ENCODE results near the gene HAPLN3. TPM values are rescaled to one million over a fixed set of nuclear protein-coding genes. Genes with fewer than 3 reads are reported as not detected.

Gene HAPLN3
- total RNA-seq, 2 experiments from 2014 or later: 75.7 to 79.0 TPM

DNA sequence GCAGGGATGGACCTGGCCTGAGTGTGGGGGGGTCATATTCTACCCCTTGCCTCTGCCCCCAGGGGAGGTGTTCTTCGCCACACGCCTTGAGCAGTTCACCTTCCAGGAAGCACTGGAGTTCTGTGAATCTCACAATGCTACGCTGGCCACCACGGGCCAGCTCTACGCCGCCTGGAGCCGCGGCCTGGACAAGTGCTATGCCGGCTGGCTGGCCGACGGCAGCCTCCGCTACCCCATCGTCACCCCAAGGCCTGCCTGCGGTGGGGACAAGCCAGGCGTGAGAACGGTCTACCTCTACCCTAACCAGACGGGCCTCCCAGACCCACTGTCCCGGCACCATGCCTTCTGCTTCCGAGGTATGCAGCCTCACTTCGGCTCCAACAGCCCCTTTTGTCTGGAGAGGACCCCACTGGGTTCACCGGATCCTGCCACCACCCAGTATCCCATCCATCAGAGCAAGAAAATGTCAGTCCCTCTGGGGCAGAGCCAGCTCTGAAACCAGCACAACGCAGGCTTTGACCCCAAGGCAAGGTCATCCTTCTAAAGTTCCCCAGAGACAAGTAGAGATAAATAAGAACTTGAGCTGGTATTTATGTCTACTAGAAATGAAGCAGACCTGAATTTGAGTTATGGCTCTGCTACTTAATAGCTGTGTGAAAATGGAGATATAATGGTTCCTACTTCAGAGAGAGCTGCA is 45.8 kb downstream of the HAPLN3 start:
- H3K9me3 Mint-ChIP-seq (ENCODE audit: insufficient read depth): peaks cover 5% of the 10 kb centered on the region
- ChIA-PET POLR2A (no interaction called here), CTCF (interaction anchor here (0.9 kb wide), 1 partner anchor 55 kb away, joined by 3 read pairs; no protein-coding TSS in a partner anchor)
- H3K27ac Mint-ChIP-seq: no peak overlapping the region
- ATAC-seq (no peak), DNase-seq (no peak)
- H3K4me1 Mint-ChIP-seq (ENCODE audit: low read depth): peaks cover 5% of the 10 kb centered on the region
- peaks cover under 1% of the 10 kb centered on the region for H3K27me3 Mint-ChIP-seq (ENCODE audit: low read depth)
- H3K36me3 Mint-ChIP-seq (ENCODE audit: low read depth): no peaks in the 10 kb centered on the region
- H3K4me3 Mint-ChIP-seq: no peak overlapping the region

DNA sequence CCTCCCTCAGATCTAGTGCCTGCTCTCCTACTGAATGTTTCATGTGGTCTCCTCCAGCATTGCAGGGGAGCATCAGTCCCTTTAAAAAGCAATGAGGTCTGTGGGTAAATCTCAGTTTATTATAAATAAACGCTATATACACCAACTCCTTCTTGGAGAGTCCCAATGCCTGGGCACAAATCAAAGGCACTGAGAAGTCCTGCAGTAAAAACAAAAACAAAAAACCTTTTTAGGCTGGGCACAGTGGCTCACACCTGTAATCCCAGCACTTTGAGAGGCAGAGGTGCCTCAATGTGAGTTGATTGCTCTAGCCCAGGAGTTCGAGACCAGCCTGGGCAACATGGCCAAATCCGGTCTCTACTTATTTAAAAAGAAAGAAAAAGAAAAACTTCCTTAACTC is 47.1 kb downstream of the HAPLN3 start:
- no peaks in the 10 kb centered on the region for H3K36me3 Mint-ChIP-seq (ENCODE audit: low read depth)
- no peaks in the 10 kb centered on the region for H3K27me3 Mint-ChIP-seq (ENCODE audit: low read depth)
- no peak overlapping the region for H3K4me3 Mint-ChIP-seq
- peaks cover 6% of the 10 kb centered on the region for H3K4me1 Mint-ChIP-seq (ENCODE audit: low read depth)
- DNase-seq: no peak
- no peak overlapping the region for H3K27ac Mint-ChIP-seq
- no peaks in the 10 kb centered on the region for H3K9me3 Mint-ChIP-seq (ENCODE audit: insufficient read depth)
- CTCF ChIA-PET: no interaction called here
- no peak for ATAC-seq
- POLR2A ChIA-PET: no interaction called here

- Mint-ChIP-seq H3K27ac (no peak overlapping the region), H3K4me3 (no peak overlapping the region), H3K36me3 (ENCODE audit: low read depth) (no peaks in the 10 kb centered on the region), H3K4me1 (ENCODE audit: low read depth) (peaks cover 6% of the 10 kb centered on the region), H3K27me3 (ENCODE audit: low read depth) (no peaks in the 10 kb centered on the region), H3K9me3 (ENCODE audit: insufficient read depth) (no peaks in the 10 kb centered on the region)
- ChIA-PET POLR2A (no interaction called here), CTCF (no interaction called here)
- DNase-seq: no peak
- no peak for ATAC-seq
These were observed 48.2 kb downstream of the HAPLN3 start for GRCh38 chr15:88847144-88847543.

- ATAC-seq: no peak
- H3K36me3 Mint-ChIP-seq (ENCODE audit: low read depth): no peaks in the 10 kb centered on the region
- peaks cover 6% of the 10 kb centered on the region for H3K4me1 Mint-ChIP-seq (ENCODE audit: low read depth)
- POLR2A ChIA-PET: no interaction called here
- H3K27ac Mint-ChIP-seq: no peak overlapping the region
- H3K27me3 Mint-ChIP-seq (ENCODE audit: low read depth): no peaks in the 10 kb centered on the region
- CTCF ChIA-PET: no interaction called here
- DNase-seq: no peak
- H3K4me3 Mint-ChIP-seq: no peak overlapping the region
- no peaks in the 10 kb centered on the region for H3K9me3 Mint-ChIP-seq (ENCODE audit: insufficient read depth)
These were observed 49.7 kb downstream of the HAPLN3 start for GRCh38 chr15:88845616-88846015.

- POLR2A ChIA-PET: no interaction called here
- CTCF ChIA-PET: interaction anchor here (1.3 kb wide), 1 partner anchor 34 kb away, joined by 5 read pairs; no protein-coding TSS in a partner anchor
- DNase-seq: no peak
- Mint-ChIP-seq H3K9me3 (ENCODE audit: insufficient read depth) (no peaks in the 10 kb centered on the region), H3K4me3 (no peak overlapping the region), H3K4me1 (ENCODE audit: low read depth) (peaks cover 6% of the 10 kb centered on the region), H3K27me3 (ENCODE audit: low read depth) (no peaks in the 10 kb centered on the region), H3K27ac (no peak overlapping the region), H3K36me3 (ENCODE audit: low read depth) (no peaks in the 10 kb centered on the region)
- no peak for ATAC-seq
These were observed 50.5 kb downstream of the HAPLN3 start for GRCh38 chr15:88844749-88845386.

- DNase-seq (no peak), ATAC-seq (no peak)
- ChIA-PET CTCF (no interaction called here), POLR2A (interaction anchor here (0.6 kb wide), 1 partner anchor 771 kb away, joined by 3 read pairs; no protein-coding TSS in a partner anchor)
- Mint-ChIP-seq H3K4me1 (ENCODE audit: low read depth) (peaks cover 6% of the 10 kb centered on the region), H3K36me3 (ENCODE audit: low read depth) (no peaks in the 10 kb centered on the region), H3K27me3 (ENCODE audit: low read depth) (no peaks in the 10 kb centered on the region), H3K9me3 (ENCODE audit: insufficient read depth) (no peaks in the 10 kb centered on the region), H3K4me3 (no peak overlapping the region), H3K27ac (no peak overlapping the region)
These were observed 52.0 kb downstream of the HAPLN3 start for GRCh38 chr15:88843334-88843733.

- Mint-ChIP-seq H3K27me3 (ENCODE audit: low read depth) (no peaks in the 10 kb centered on the region), H3K9me3 (ENCODE audit: insufficient read depth) (no peaks in the 10 kb centered on the region), H3K27ac (no peak overlapping the region), H3K36me3 (ENCODE audit: low read depth) (no peaks in the 10 kb centered on the region), H3K4me1 (ENCODE audit: low read depth) (peaks cover 6% of the 10 kb centered on the region), H3K4me3 (no peak overlapping the region)
- ATAC-seq (no peak), DNase-seq (no peak)
- ChIA-PET POLR2A (no interaction called here), CTCF (no interaction called here)
These were observed 53.2 kb downstream of the HAPLN3 start for GRCh38 chr15:88842156-88842555.

DNA sequence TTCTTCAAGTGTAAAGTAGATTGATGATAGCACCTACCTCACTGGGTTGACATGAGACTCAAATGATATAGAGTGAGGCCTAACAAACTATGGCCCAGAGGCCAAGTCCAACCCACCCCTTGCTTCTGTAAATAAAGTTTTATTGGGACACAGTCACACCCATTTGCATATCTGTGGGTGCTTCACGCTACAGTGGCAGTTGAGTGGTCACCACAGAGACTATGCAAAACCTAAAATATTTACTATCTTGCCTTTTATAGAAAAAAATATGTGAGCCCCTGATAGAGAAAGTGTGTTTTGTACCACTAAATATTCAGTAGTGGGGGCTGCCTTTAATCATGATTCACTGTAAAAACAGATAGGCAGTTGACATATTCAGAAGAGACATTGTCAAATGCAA is 54.1 kb downstream of the HAPLN3 start:
- no peaks in the 10 kb centered on the region for H3K9me3 Mint-ChIP-seq (ENCODE audit: insufficient read depth)
- no peak for DNase-seq
- H3K27me3 Mint-ChIP-seq (ENCODE audit: low read depth): no peaks in the 10 kb centered on the region
- POLR2A ChIA-PET: no interaction called here
- H3K4me3 Mint-ChIP-seq: no peak overlapping the region
- H3K27ac Mint-ChIP-seq: no peak overlapping the region
- H3K4me1 Mint-ChIP-seq (ENCODE audit: low read depth): peaks cover 6% of the 10 kb centered on the region
- no peaks in the 10 kb centered on the region for H3K36me3 Mint-ChIP-seq (ENCODE audit: low read depth)
- CTCF ChIA-PET: no interaction called here
- ATAC-seq: no peak

DNA sequence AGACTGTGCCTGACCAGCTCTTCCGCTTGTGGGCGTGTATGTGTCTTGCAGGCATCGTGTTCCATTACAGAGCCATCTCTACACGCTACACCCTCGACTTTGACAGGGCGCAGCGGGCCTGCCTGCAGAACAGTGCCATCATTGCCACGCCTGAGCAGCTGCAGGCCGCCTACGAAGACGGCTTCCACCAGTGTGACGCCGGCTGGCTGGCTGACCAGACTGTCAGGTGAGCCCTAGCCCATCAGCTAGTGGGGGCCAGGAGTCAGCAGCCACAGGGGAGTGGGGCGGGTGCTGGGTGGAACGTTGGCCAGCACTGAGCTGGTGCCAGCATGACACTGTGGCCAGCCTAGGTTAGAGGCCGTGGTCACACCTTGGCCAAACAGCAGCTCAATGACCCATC is 55.4 kb downstream of the HAPLN3 start:
- H3K27me3 Mint-ChIP-seq (ENCODE audit: low read depth): no peaks in the 10 kb centered on the region
- DNase-seq (no peak), ATAC-seq (no peak)
- ChIA-PET CTCF (interaction anchor here (0.7 to 2.1 kb wide), 2 partner anchors 38 to 216 kb away, joined by 3 to 6 read pairs; no protein-coding TSS in a partner anchor), POLR2A (no interaction called here)
- no peaks in the 10 kb centered on the region for H3K36me3 Mint-ChIP-seq (ENCODE audit: low read depth)
- H3K4me3 Mint-ChIP-seq: no peak overlapping the region
- no peak overlapping the region for H3K27ac Mint-ChIP-seq
- peaks cover 5% of the 10 kb centered on the region for H3K4me1 Mint-ChIP-seq (ENCODE audit: low read depth)
- H3K9me3 Mint-ChIP-seq (ENCODE audit: insufficient read depth): no peaks in the 10 kb centered on the region

- POLR2A ChIA-PET: no interaction called here
- no peak for ATAC-seq
- CTCF ChIA-PET: interaction anchor here (2.1 kb wide), 1 partner anchor 215 kb away, joined by 6 read pairs; no protein-coding TSS in a partner anchor
- Mint-ChIP-seq H3K4me3 (no peak overlapping the region), H3K4me1 (ENCODE audit: low read depth) (peaks cover 4% of the 10 kb centered on the region), H3K27ac (no peak overlapping the region), H3K36me3 (ENCODE audit: low read depth) (no peaks in the 10 kb centered on the region), H3K27me3 (ENCODE audit: low read depth) (no peaks in the 10 kb centered on the region), H3K9me3 (ENCODE audit: insufficient read depth) (no peaks in the 10 kb centered on the region)
- DNase-seq: no peak
These were observed 56.2 kb downstream of the HAPLN3 start for GRCh38 chr15:88839146-88839545.

- H3K4me3 Mint-ChIP-seq: no peak overlapping the region
- no peak for ATAC-seq
These were observed 56.7 kb downstream of the HAPLN3 start for GRCh38 chr15:88838667-88839066.

DNA sequence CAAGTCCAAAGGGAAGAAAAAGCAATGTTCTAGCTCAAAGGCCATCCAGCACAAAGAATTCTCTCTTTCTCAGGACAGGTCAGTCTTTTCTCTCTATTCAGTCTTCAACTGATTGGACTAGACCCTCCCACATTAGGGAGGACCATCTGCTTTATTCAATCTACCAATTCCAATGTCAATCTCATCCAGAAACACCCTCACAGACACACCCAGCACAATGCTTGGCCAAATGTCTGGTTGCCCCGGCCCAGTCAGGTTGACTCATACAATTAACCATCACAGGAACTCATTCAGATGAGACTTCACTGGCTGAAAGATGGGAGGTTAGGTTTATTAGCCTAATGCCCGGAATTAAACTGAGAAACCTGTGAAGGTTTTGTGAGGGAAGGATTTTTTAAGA is 59.7 kb downstream of the HAPLN3 start:
- ChIA-PET POLR2A (interaction anchor here (1.3 kb wide), 1 partner anchor 211 kb away, joined by 4 read pairs; no protein-coding TSS in a partner anchor), CTCF (interaction anchor here (1.5 to 1.9 kb wide), 2 partner anchors 60 to 211 kb away, joined by 3 to 18 read pairs; partner anchors contain the start of gene HAPLN3)
- Mint-ChIP-seq H3K4me1 (ENCODE audit: low read depth) (peaks cover 4% of the 10 kb centered on the region), H3K27me3 (ENCODE audit: low read depth) (no peaks in the 10 kb centered on the region), H3K36me3 (ENCODE audit: low read depth) (no peaks in the 10 kb centered on the region), H3K4me3 (no peak overlapping the region), H3K27ac (no peak overlapping the region), H3K9me3 (ENCODE audit: insufficient read depth) (no peaks in the 10 kb centered on the region)
- DNase-seq (no peak), ATAC-seq (no peak)

More at GRCh38 chr15:88838667-88839066, 56.7 kb downstream of the HAPLN3 start:
- POLR2A ChIA-PET: no interaction called here
- H3K9me3 Mint-ChIP-seq (ENCODE audit: insufficient read depth): no peaks in the 10 kb centered on the region
- DNase-seq: no peak
- no peak overlapping the region for H3K27ac Mint-ChIP-seq
- CTCF ChIA-PET: interaction anchor here (2.1 kb wide), 1 partner anchor 214 kb away, joined by 6 read pairs; no protein-coding TSS in a partner anchor
- H3K27me3 Mint-ChIP-seq (ENCODE audit: low read depth): no peaks in the 10 kb centered on the region
- H3K4me1 Mint-ChIP-seq (ENCODE audit: low read depth): peaks cover 4% of the 10 kb centered on the region
- no peaks in the 10 kb centered on the region for H3K36me3 Mint-ChIP-seq (ENCODE audit: low read depth)

Data from activated CD8-positive, alpha-beta T cell treated with anti-CD3 and anti-CD28 coated beads, Interleukin-2, amount 10 ng/mL, durations not matched to agents 7 days and 5 days (primary cell).